ENCODE measurements around the gene SLC12A1. TPM values are rescaled to one million over a fixed set of nuclear protein-coding genes. Genes with fewer than 3 reads are reported as not detected.

The SLC12A1 gene
- total RNA-seq, 1 experiment from 2014 or later = not detected

GRCh38 chr15:48307586-48307985 lies 101.5 kb downstream of the SLC12A1 start:
- no TSS peak for BruUV-seq (replicated peaks)
- ATAC-seq (no peak), DNase-seq (ENCODE audit: low read depth, low spot score) (no peak)
- no peaks in the 10 kb centered on the region for H3K36me3 ChIP-seq (ENCODE audit: control insufficient read depth, insufficient read depth, low read length)
- in situ Hi-C loops (cut with HindIII; ENCODE audit: low pct_unique_long_range_greater_than_20kb, low sequenced_read_pairs) (no loop called here), intact Hi-C loops (cut with micrococcal nuclease; ENCODE audit: unreplicated experiment) (no loop called here)
- no peak overlapping the region for H3K27ac ChIP-seq (ENCODE audit: low read length)
- ChIA-PET CTCF (no interaction called here), POLR2A (no interaction called here)
- TF ChIP-seq TCF7L2 (IDR thresholded peaks at IDR 0.05; ENCODE audit: low read depth, low read length) = no peak
- no peak for TF ChIP-seq SIN3A (IDR thresholded peaks at IDR 0.05; ENCODE audit: borderline replicate concordance, insufficient read depth, low read depth, low read length)
- no peak for TF ChIP-seq REST (IDR thresholded peaks at IDR 0.05; ENCODE audit: insufficient read depth in 1 of 2, low read depth in 2 of 2, low read length in 1 of 2)
- no peak for TF ChIP-seq POLR2AphosphoS5 (IDR thresholded peaks at IDR 0.05; ENCODE audit: low read depth, low read length)
- TF ChIP-seq CTCF (IDR thresholded peaks at IDR 0.05) = no peak
- H3K4me3 ChIP-seq (ENCODE audit: low read depth in 2 of 2, low read length in 2 of 2) = no peak overlapping the region
- H3K27me3 ChIP-seq (ENCODE audit: control insufficient read depth, insufficient read depth, low read length) = no peaks in the 10 kb centered on the region
- no peaks in the 10 kb centered on the region for H3K4me1 ChIP-seq (ENCODE audit: control insufficient read depth, insufficient read depth, low read length)
- no peaks in the 10 kb centered on the region for H3K9me3 ChIP-seq (ENCODE audit: control insufficient read depth, insufficient read depth, low read depth, low read length)

GRCh38 chr15:48309740-48310139 lies 103.6 kb downstream of the SLC12A1 start:
- no peaks in the 10 kb centered on the region for H3K9me3 ChIP-seq (ENCODE audit: control insufficient read depth, insufficient read depth, low read depth, low read length)
- POLR2A ChIA-PET = no interaction called here
- no peaks in the 10 kb centered on the region for H3K36me3 ChIP-seq (ENCODE audit: control insufficient read depth, insufficient read depth, low read length)
- no peak for DNase-seq (ENCODE audit: low read depth, low spot score)
- no TSS peak for BruUV-seq (replicated peaks)
- no peak overlapping the region for H3K27ac ChIP-seq (ENCODE audit: low read length)
- CTCF ChIA-PET = no interaction called here
- no peak for ATAC-seq
- no peaks in the 10 kb centered on the region for H3K27me3 ChIP-seq (ENCODE audit: control insufficient read depth, insufficient read depth, low read length)
- TF ChIP-seq REST (IDR thresholded peaks at IDR 0.05; ENCODE audit: insufficient read depth in 1 of 2, low read depth in 2 of 2, low read length in 1 of 2) = no peak
- no peak for TF ChIP-seq CTCF (IDR thresholded peaks at IDR 0.05)
- TF ChIP-seq POLR2AphosphoS5 (IDR thresholded peaks at IDR 0.05; ENCODE audit: low read depth, low read length) = no peak
- TF ChIP-seq SIN3A (IDR thresholded peaks at IDR 0.05; ENCODE audit: borderline replicate concordance, insufficient read depth, low read depth, low read length) = no peak
- intact Hi-C loops (cut with micrococcal nuclease; ENCODE audit: unreplicated experiment) (no loop called here), in situ Hi-C loops (cut with HindIII; ENCODE audit: low pct_unique_long_range_greater_than_20kb, low sequenced_read_pairs) (no loop called here)
- H3K4me3 ChIP-seq (ENCODE audit: low read depth in 2 of 2, low read length in 2 of 2) = no peak overlapping the region
- H3K4me1 ChIP-seq (ENCODE audit: control insufficient read depth, insufficient read depth, low read length) = no peaks in the 10 kb centered on the region

Data from Panc1 (cell line).